HepG2 (cell line): ENCODE data around the gene LOX.

ENCODE experiments used
- CC2D1A ChIP-seq: sonication (generic); formaldehyde crosslinking; IDR thresholded peaks from 2 replicates; pipeline ENCODE4 v1.8.1; 2023; ENCODE audit warnings: mild to moderate bottlenecking, missing genetic modification reagents
- GTF2F1 ChIP-seq: fragments of 150-350 bp; IDR thresholded peaks from 2 replicates; pipeline ENCODE4 v1.6.1; 2014; ENCODE audit warnings: low read length
- HDAC2 ChIP-seq: sonication (generic); formaldehyde crosslinking; IDR thresholded peaks from 2 replicates; pipeline ENCODE4 v1.4.0; 2020; ENCODE audit warnings: missing genetic modification reagents
- JUND ChIP-seq: sonication (generic); formaldehyde crosslinking; IDR thresholded peaks from 2 replicates; pipeline ENCODE4 v1.8.0; 2022; ENCODE audit warnings: mild to moderate bottlenecking, missing genetic modification reagents
- NFRKB ChIP-seq: fragments of 450-650 bp; IDR thresholded peaks from 2 replicates; pipeline ENCODE4 v1.6.1; 2017
- POLR2A ChIP-seq, 2 experiments: IDR thresholded peaks; 2 replicates each; pipeline ENCODE4 v1.6.1; 2011; ENCODE audit warnings: low read depth in 2 of 2, low read length in 2 of 2, mild to moderate bottlenecking in 1 of 2, moderate library complexity in 1 of 2; ENCODE audit not compliant: insufficient read depth in 1 of 2
- POLR2AphosphoS5 ChIP-seq: IDR thresholded peaks from 2 replicates; pipeline ENCODE4 v1.6.1; 2012; ENCODE audit warnings: low read depth, low read length
- SP2 ChIP-seq: sonication (generic); formaldehyde crosslinking; IDR thresholded peaks from 2 replicates; pipeline ENCODE4 v1.5.1; 2020; ENCODE audit warnings: mild to moderate bottlenecking, missing genetic modification reagents
- TFDP1 ChIP-seq: IDR thresholded peaks from 2 replicates; pipeline ENCODE4 v1.6.1; 2016; ENCODE audit warnings: missing compliant biosample characterization, missing genetic modification reagents, borderline replicate concordance
- ZBTB8A ChIP-seq: sonication (generic); formaldehyde crosslinking; IDR thresholded peaks from 2 replicates; pipeline ENCODE4 v1.4.0; 2020; ENCODE audit warnings: mild to moderate bottlenecking, low read depth, missing genetic modification reagents, borderline replicate concordance
- ZNF121 ChIP-seq: sonication (generic); formaldehyde crosslinking; IDR thresholded peaks from 2 replicates; pipeline ENCODE4 v1.5.0; 2020; ENCODE audit warnings: mild to moderate bottlenecking, missing genetic modification reagents
- ZSCAN25 ChIP-seq: sonication (generic); formaldehyde crosslinking; IDR thresholded peaks from 2 replicates; pipeline ENCODE4 v1.8.0; 2022; ENCODE audit warnings: mild to moderate bottlenecking, missing genetic modification reagents

- TF ChIP-seq ZNF121 (no peak), NFRKB (no peak), ZBTB8A (no peak), TFDP1 (CRISPR knock-in tag) (no peak), ZSCAN25 (no peak), CC2D1A (CRISPR knock-in tag) (no peak), POLR2AphosphoS5 (no peak), GTF2F1 (no peak), SP2 (CRISPR knock-in tag) (no peak), POLR2A (IDR thresholded peaks at IDR 0.05; ENCODE audit: insufficient read depth in 1 of 2, low read depth in 2 of 2, low read length in 2 of 2) (no peak), HDAC2 (CRISPR knock-in tag) (no peak), JUND (no peak)
Measured at GRCh38 chr5:122112733-122113558, 34.9 kb upstream of the LOX start.
